ENCODE data around the gene EFNB3. TPM values are rescaled to one million over a fixed set of nuclear protein-coding genes. Genes with fewer than 3 reads are reported as not detected.
A peak's percentile ranks its signal among the peaks of the same experiment; 100 is the strongest.

The EFNB3 gene
- total RNA-seq, 1 donor from 2014 or later: 6.4 TPM

- Mint-ChIP-seq H3K36me3 (ENCODE audit: low read depth) (peaks cover 8% of the 10 kb centered on the region), H3K4me1 (ENCODE audit: low read depth) (peaks cover 26% of the 10 kb centered on the region), H3K27me3 (ENCODE audit: low read depth) (no peaks in the 10 kb centered on the region), H3K4me3 (ENCODE audit: unreplicated experiment) (peak overlapping the region; percentile 98), H3K9me3 (ENCODE audit: low read depth) (no peaks in the 10 kb centered on the region), H3K27ac (ENCODE audit: unreplicated experiment) (peak overlapping the region; percentile 100)
- DNase-seq (ENCODE audit: low spot score): no peak
- no peak for TF ChIP-seq CTCF (IDR thresholded peaks at IDR 0.05)
Measured at GRCh38 chr17:7688808-7689316, 16.1 kb upstream of the EFNB3 start.

GRCh38 chr17:7695586-7695985 lies 9.4 kb upstream of the EFNB3 start:
- H3K36me3 Mint-ChIP-seq (ENCODE audit: low read depth): peaks cover 18% of the 10 kb centered on the region
- H3K4me1 Mint-ChIP-seq (ENCODE audit: low read depth): no peaks in the 10 kb centered on the region
- no peak overlapping the region for H3K4me3 Mint-ChIP-seq (ENCODE audit: unreplicated experiment)
- H3K27ac Mint-ChIP-seq (ENCODE audit: unreplicated experiment): no peak overlapping the region
- no peaks in the 10 kb centered on the region for H3K27me3 Mint-ChIP-seq (ENCODE audit: low read depth)
- DNase-seq (ENCODE audit: low spot score): no peak
- TF ChIP-seq CTCF (IDR thresholded peaks at IDR 0.05): no peak
- H3K9me3 Mint-ChIP-seq (ENCODE audit: low read depth): no peaks in the 10 kb centered on the region

- peaks cover 17% of the 10 kb centered on the region for H3K36me3 Mint-ChIP-seq (ENCODE audit: low read depth)
- no peak overlapping the region for H3K4me3 Mint-ChIP-seq (ENCODE audit: unreplicated experiment)
- no peak for DNase-seq (ENCODE audit: low spot score)
- H3K27ac Mint-ChIP-seq (ENCODE audit: unreplicated experiment): no peak overlapping the region
- H3K4me1 Mint-ChIP-seq (ENCODE audit: low read depth): no peaks in the 10 kb centered on the region
- no peaks in the 10 kb centered on the region for H3K9me3 Mint-ChIP-seq (ENCODE audit: low read depth)
- TF ChIP-seq CTCF (IDR thresholded peaks at IDR 0.05): no peak
- no peaks in the 10 kb centered on the region for H3K27me3 Mint-ChIP-seq (ENCODE audit: low read depth)
Measured at GRCh38 chr17:7697828-7698588, 7.0 kb upstream of the EFNB3 start.

- Mint-ChIP-seq H3K4me3 (ENCODE audit: unreplicated experiment) (no peak overlapping the region), H3K9me3 (ENCODE audit: low read depth) (no peaks in the 10 kb centered on the region), H3K27ac (ENCODE audit: unreplicated experiment) (no peak overlapping the region), H3K27me3 (ENCODE audit: low read depth) (peaks cover 2% of the 10 kb centered on the region), H3K4me1 (ENCODE audit: low read depth) (peaks cover 16% of the 10 kb centered on the region), H3K36me3 (ENCODE audit: low read depth) (peaks cover 10% of the 10 kb centered on the region)
- DNase-seq (ENCODE audit: low spot score): no peak
- no peak for TF ChIP-seq CTCF (IDR thresholded peaks at IDR 0.05)
Measured at GRCh38 chr17:7700510-7700909, 4.5 kb upstream of the EFNB3 start.

DNA sequence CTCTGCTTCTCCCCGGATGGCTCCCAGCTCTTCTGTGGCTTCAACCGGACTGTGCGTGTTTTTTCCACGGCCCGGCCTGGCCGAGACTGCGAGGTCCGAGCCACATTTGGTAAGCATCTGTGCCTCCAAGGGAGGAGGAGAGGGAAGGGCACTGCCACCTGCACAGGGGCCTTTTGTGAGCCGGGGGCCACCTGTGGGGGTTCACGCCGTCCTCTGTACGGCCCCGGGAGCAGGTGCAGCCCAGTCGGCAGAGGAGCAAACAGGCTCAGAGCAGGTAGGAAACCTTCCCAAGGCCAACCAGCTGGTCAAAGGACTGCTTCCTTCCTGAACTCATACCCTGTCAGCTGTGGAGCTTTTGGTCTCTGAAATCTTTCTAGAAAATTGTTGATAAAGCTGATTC lies 3.3 kb upstream of the EFNB3 start:
- Mint-ChIP-seq H3K4me1 (ENCODE audit: low read depth) (peaks cover 27% of the 10 kb centered on the region), H3K27ac (ENCODE audit: unreplicated experiment) (no peak overlapping the region), H3K27me3 (ENCODE audit: low read depth) (peaks cover 9% of the 10 kb centered on the region), H3K4me3 (ENCODE audit: unreplicated experiment) (no peak overlapping the region), H3K36me3 (ENCODE audit: low read depth) (peaks cover 3% of the 10 kb centered on the region), H3K9me3 (ENCODE audit: low read depth) (no peaks in the 10 kb centered on the region)
- DNase-seq (ENCODE audit: low spot score): no peak
- TF ChIP-seq CTCF (IDR thresholded peaks at IDR 0.05): no peak
